Mucosa of rectum (tissue), 2 donors: ENCODE data around the gene HLA-A.

Source experiments
- H3K27ac ChIP-seq, 2 donors: one replicate each; pipeline ENCODE4 v1.7.0; 2013; ENCODE audit warnings: inconsistent platforms in 2 of 2, low read depth in 2 of 2, low read length in 2 of 2
- H3K27me3 ChIP-seq, 2 donors: one replicate each; pipeline ENCODE4 v1.7.0; 2013; ENCODE audit warnings: low read length in 2 of 2; ENCODE audit not compliant: control insufficient read depth in 2 of 2, insufficient read depth in 2 of 2
- H3K36me3 ChIP-seq, 2 donors: one replicate each; pipeline ENCODE4 v1.7.0; 2013; ENCODE audit warnings: low read length in 2 of 2; ENCODE audit not compliant: control insufficient read depth in 2 of 2, insufficient read depth in 2 of 2
- H3K4me1 ChIP-seq, 2 donors: one replicate each; pipeline ENCODE4 v1.7.0; 2013; ENCODE audit warnings: low read length in 2 of 2, mild to moderate bottlenecking in 1 of 2; ENCODE audit not compliant: control insufficient read depth in 2 of 2, insufficient read depth in 2 of 2
- H3K4me3 ChIP-seq, 2 donors: one replicate each; pipeline ENCODE4 v1.7.0; 2013; ENCODE audit warnings: low read length in 2 of 2
- H3K9ac ChIP-seq, 2 donors: one replicate each; pipeline ENCODE4 v1.7.0; 2013; ENCODE audit warnings: low read length in 2 of 2, low read depth in 1 of 2, mild to moderate bottlenecking in 1 of 2
- H3K9me3 ChIP-seq, 2 donors: one replicate each; pipeline ENCODE4 v1.7.0; 2013; ENCODE audit warnings: low read length in 2 of 2; ENCODE audit not compliant: control insufficient read depth in 2 of 2
- donor health status: healthy.
- donor health status: Normal muscosa, but diverticular disease.

HLA-A gene

GRCh38 chr6:29946223-29947076 lies 4.1 kb downstream of the HLA-A start:
- Histone ChIP-seq H3K4me3 (no peak overlapping the region), H3K9me3 (no peaks in the 10 kb centered on the region), H3K4me1 (peaks cover 18 to 21% of the 10 kb centered on the region in 2 donors), H3K9ac (no peak overlapping the region), H3K27ac (no peak overlapping the region), H3K27me3 (no peaks in the 10 kb centered on the region), H3K36me3 (peaks cover 19 to 47% of the 10 kb centered on the region in 2 donors)

- H3K36me3 ChIP-seq = peaks cover 19 to 47% of the 10 kb centered on the region in 2 donors
Observed at GRCh38 chr6:29947077-29947980, 5.0 kb downstream of the HLA-A start.

GRCh38 chr6:29948277-29948676 lies 5.9 kb downstream of the HLA-A start:
- Histone ChIP-seq H3K27ac (no peak overlapping the region), H3K9me3 (no peaks in the 10 kb centered on the region), H3K27me3 (no peaks in the 10 kb centered on the region), H3K4me3 (no peak overlapping the region), H3K4me1 (peaks cover 18% of the 10 kb centered on the region in 2 donors), H3K36me3 (peaks cover 19 to 47% of the 10 kb centered on the region in 2 donors), H3K9ac (no peak overlapping the region)

More at GRCh38 chr6:29947077-29947980, 5.0 kb downstream of the HLA-A start:
- H3K27me3 ChIP-seq = no peaks in the 10 kb centered on the region
- H3K4me3 ChIP-seq = no peak overlapping the region
- H3K4me1 ChIP-seq = peaks cover 18% of the 10 kb centered on the region in 2 donors
- no peak overlapping the region for H3K27ac ChIP-seq
- H3K9me3 ChIP-seq = no peaks in the 10 kb centered on the region
- H3K9ac ChIP-seq = no peak overlapping the region

GRCh38 chr6:29949934-29950333 lies 7.6 kb downstream of the HLA-A start:
- peaks cover 5 to 8% of the 10 kb centered on the region in 2 donors for H3K4me1 ChIP-seq
- no peak overlapping the region for H3K9ac ChIP-seq
- H3K27me3 ChIP-seq = no peaks in the 10 kb centered on the region
- no peak overlapping the region for H3K4me3 ChIP-seq
- H3K9me3 ChIP-seq = no peaks in the 10 kb centered on the region
- H3K36me3 ChIP-seq = peaks cover 19 to 36% of the 10 kb centered on the region in 2 donors
- no peak overlapping the region for H3K27ac ChIP-seq

DNA sequence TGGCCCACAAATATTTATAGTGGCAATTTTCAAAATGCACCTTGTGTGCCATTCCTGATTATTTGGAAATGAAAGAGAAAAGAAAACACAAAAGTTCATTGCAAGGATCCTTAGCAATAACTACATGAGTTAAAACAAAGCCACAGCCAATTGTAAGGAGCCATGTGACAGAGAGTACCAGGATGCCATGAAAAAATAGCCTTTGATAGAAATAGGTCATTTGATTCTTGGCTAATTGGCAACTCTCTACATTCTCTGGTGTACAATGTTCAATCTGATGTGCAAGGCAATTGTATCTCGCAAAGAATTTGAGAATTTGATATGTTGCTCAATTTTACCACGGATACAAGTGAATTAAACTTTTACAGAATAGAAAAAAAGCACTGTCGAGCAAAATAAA lies 9.6 kb downstream of the HLA-A start:
- Histone ChIP-seq H3K9ac (no peak overlapping the region), H3K4me3 (no peak overlapping the region), H3K27ac (no peak overlapping the region), H3K4me1 (no peaks in the 10 kb centered on the region), H3K9me3 (no peaks in the 10 kb centered on the region), H3K36me3 (peaks cover 7 to 26% of the 10 kb centered on the region in 2 donors), H3K27me3 (no peaks in the 10 kb centered on the region)

- Histone ChIP-seq H3K27ac (no peak overlapping the region), H3K27me3 (no peaks in the 10 kb centered on the region), H3K4me3 (no peak overlapping the region), H3K36me3 (peaks cover 7 to 18% of the 10 kb centered on the region in 2 donors), H3K9me3 (no peaks in the 10 kb centered on the region), H3K4me1 (no peaks in the 10 kb centered on the region), H3K9ac (no peak overlapping the region)
Observed at GRCh38 chr6:29953001-29953441, 10.7 kb downstream of the HLA-A start.

DNA sequence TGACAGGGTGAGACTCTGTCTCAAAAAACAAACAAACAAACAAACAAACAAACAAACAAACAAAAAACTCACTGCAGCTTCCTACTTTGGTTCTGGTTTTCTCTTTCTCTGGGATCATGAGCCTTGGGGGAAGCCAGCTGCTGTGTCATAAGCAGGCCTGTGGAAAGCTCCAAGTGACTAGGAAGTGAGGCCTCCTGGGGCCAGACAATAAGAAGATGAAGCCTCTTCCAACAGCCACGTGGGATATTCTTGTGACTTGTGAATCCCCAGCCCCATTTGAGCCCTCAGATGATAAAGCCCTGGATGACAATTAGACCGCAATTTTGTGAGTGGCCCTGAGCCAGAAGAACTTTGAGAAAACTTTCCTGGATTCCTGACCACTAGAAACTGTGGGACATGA lies 11.4 kb downstream of the HLA-A start:
- H3K27me3 ChIP-seq = no peaks in the 10 kb centered on the region
- H3K4me1 ChIP-seq = no peaks in the 10 kb centered on the region
- no peak overlapping the region for H3K4me3 ChIP-seq
- H3K27ac ChIP-seq = no peak overlapping the region
- no peak overlapping the region for H3K9ac ChIP-seq
- peaks cover 2 to 11% of the 10 kb centered on the region in 2 donors for H3K36me3 ChIP-seq
- H3K9me3 ChIP-seq = no peaks in the 10 kb centered on the region

DNA sequence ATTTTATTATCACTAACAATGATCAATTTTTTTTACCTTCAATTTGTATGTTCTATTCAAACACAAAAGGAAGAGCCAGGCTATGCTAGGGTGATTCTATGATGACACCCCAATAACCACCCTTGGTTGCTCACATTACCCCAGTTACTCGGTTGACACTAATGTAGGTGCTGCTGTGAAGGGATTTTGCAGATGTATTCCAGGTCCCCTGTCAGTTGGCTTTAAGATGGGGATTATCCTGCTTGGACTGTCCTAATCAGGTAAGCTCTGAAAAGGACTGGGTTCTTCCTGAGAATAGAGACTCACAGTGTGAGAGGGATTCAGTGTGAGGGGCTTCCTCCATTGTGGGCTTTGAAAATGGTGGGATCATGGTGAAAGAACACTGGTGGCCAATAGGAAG lies 11.9 kb downstream of the HLA-A start:
- no peaks in the 10 kb centered on the region for H3K27me3 ChIP-seq
- no peaks in the 10 kb centered on the region for H3K9me3 ChIP-seq
- peaks cover 0 to 6% of the 10 kb centered on the region in 2 donors for H3K36me3 ChIP-seq
- no peaks in the 10 kb centered on the region for H3K4me1 ChIP-seq
- H3K9ac ChIP-seq = no peak overlapping the region
- no peak overlapping the region for H3K4me3 ChIP-seq
- H3K27ac ChIP-seq = no peak overlapping the region

DNA sequence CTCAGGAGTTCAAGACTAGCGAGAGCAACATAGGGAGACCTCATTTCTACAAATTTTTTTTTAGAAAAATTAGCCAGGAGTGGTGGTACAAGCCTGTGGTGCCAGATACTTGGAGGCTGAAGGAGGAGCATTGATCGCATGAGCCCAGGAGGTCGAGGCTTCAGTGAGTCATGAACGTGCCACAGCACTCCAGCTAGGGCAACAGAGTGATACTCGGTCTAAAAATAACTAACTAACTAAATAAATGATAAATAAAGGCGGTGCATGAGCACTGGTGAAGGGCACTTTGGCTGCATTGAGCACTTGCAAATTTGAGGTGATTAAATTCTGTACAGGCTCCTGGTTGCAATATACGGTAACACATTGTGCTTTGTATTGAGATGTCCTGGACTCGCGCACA lies 13.5 kb downstream of the HLA-A start:
- Histone ChIP-seq H3K36me3 (no peaks in the 10 kb centered on the region), H3K27ac (no peak overlapping the region), H3K4me1 (no peaks in the 10 kb centered on the region), H3K9ac (no peak overlapping the region), H3K4me3 (no peak overlapping the region), H3K27me3 (no peaks in the 10 kb centered on the region), H3K9me3 (no peaks in the 10 kb centered on the region)

DNA sequence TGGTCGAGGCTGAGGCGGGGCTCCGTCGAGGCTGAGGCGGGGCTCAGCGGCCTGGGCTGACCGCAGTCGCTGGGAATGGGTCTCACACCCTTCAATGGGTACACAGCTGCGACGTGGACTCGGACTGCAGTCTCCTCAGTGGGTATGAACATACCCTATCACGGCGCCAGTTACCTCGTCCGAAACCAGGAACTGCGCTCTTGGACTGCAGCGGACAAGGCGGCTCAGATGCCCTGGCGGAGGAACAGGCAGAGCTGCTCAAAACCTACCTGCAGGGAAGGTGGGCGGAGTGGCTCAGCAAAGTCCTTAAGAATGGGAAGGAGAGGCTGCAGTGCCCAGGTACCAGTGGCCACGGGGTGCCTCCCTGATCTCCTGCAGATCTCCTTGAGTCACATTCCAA lies 14.2 kb downstream of the HLA-A start:
- no peak overlapping the region for H3K4me3 ChIP-seq
- H3K9me3 ChIP-seq = no peaks in the 10 kb centered on the region
- H3K36me3 ChIP-seq = no peaks in the 10 kb centered on the region
- no peaks in the 10 kb centered on the region for H3K27me3 ChIP-seq
- H3K9ac ChIP-seq = no peak overlapping the region
- no peaks in the 10 kb centered on the region for H3K4me1 ChIP-seq
- H3K27ac ChIP-seq = no peak overlapping the region
